Naive B cell (primary cell): ENCODE data around the gene SLC7A11. TPM values are rescaled to one million over a fixed set of nuclear protein-coding genes. Genes with fewer than 3 reads are reported as not detected.
A peak's percentile ranks its signal among the peaks of the same experiment; 100 is the strongest.
"Not testable (repeated sequence)": the region's sequence is repeated elsewhere in the genome, so short reads cannot be mapped to it uniquely, and the experiment has no call there.

Experiments
- ATAC-seq, 2 donors: fragments of 150-1000 bp; cut with Tn5 transposase; 2 replicates each; pipeline ENCODE4 v1.10.0; 2021; ENCODE audit warnings: low read depth in 2 of 2, mild to moderate bottlenecking in 2 of 2, moderate library complexity in 2 of 2
- DNase-seq: peaks from one replicate; pipeline ENCODE4 v3.0.0; 2022
- H3K27ac Mint-ChIP-seq, 6 donors: one replicate each; pipeline ENCODE4 v1.8.0; 2020 to 2022; ENCODE audit warnings: mild to moderate bottlenecking in 6 of 6, mixed read lengths in 6 of 6, moderate library complexity in 5 of 6, inconsistent platforms in 2 of 6
- H3K27me3 Mint-ChIP-seq, 3 donors: one replicate each; pipeline ENCODE4 v1.8.0; 2021 to 2022; ENCODE audit warnings: mixed read lengths in 3 of 3, mild to moderate bottlenecking in 1 of 3
- H3K36me3 Mint-ChIP-seq, 2 donors: one replicate each; pipeline ENCODE4 v1.8.0; 2020 to 2022; ENCODE audit warnings: mixed read lengths in 2 of 2, inconsistent platforms in 1 of 2, mild to moderate bottlenecking in 1 of 2
- H3K4me1 Mint-ChIP-seq, 3 donors: one replicate each; pipeline ENCODE4 v1.8.0; 2020 to 2022; ENCODE audit warnings: mixed read lengths in 3 of 3, inconsistent platforms in 1 of 3, mild to moderate bottlenecking in 1 of 3, moderate library complexity in 1 of 3
- H3K4me3 Mint-ChIP-seq, 8 donors: one replicate each; pipeline ENCODE4 v1.8.0; 2020 to 2022; ENCODE audit warnings: mild to moderate bottlenecking in 8 of 8, mixed read lengths in 8 of 8, moderate library complexity in 8 of 8, inconsistent platforms in 2 of 8
- H3K9me3 Mint-ChIP-seq, 7 donors: one replicate each; pipeline ENCODE4 v1.8.0; 2020 to 2022; ENCODE audit warnings: mixed read lengths in 7 of 7, mild to moderate bottlenecking in 5 of 7, inconsistent platforms in 2 of 7, moderate library complexity in 1 of 7
- polyA plus RNA-seq, 6 donors: library from polyadenylated mRNA; unstranded; fragments of 300-500 nt; fragmentation: Illumina TruSeq; gene quantifications; one replicate each; pipeline ENCODE4 v1.2.3, GENCODE V29; 2021; ENCODE audit warnings: low read depth in 6 of 6

Gene SLC7A11
- polyA plus RNA-seq, 6 donors from 2014 or later = not detected

GRCh38 chr4:138222046-138222445 is 20.1 kb downstream of the SLC7A11 start:
- Mint-ChIP-seq H3K9me3 (no peaks in the 10 kb centered on the region), H3K27me3 (peaks cover 0 to 3% (median 0%) of the 10 kb centered on the region in 3 donors), H3K27ac (no peak overlapping the region)

GRCh38 chr4:138218976-138219375 is 23.2 kb downstream of the SLC7A11 start:
- no peak for DNase-seq
- Mint-ChIP-seq H3K36me3 (no peaks in the 10 kb centered on the region), H3K4me3 (no peak overlapping the region), H3K4me1 (no peaks in the 10 kb centered on the region), H3K27ac (no peak overlapping the region), H3K27me3 (peaks cover 0 to 4% (median 0%) of the 10 kb centered on the region in 3 donors), H3K9me3 (no peaks in the 10 kb centered on the region)
- no peak for ATAC-seq

More at GRCh38 chr4:138222046-138222445, 20.1 kb downstream of the SLC7A11 start:
- Mint-ChIP-seq H3K4me1 (no peaks in the 10 kb centered on the region), H3K36me3 (no peaks in the 10 kb centered on the region), H3K4me3 (no peak overlapping the region)
- ATAC-seq = no peak
- DNase-seq = no peak

GRCh38 chr4:138217567-138217966 is 24.6 kb downstream of the SLC7A11 start:
- H3K4me1 Mint-ChIP-seq = no peaks in the 10 kb centered on the region
- H3K36me3 Mint-ChIP-seq = no peaks in the 10 kb centered on the region
- no peak overlapping the region for H3K4me3 Mint-ChIP-seq
- no peak for ATAC-seq
- peaks cover 0 to 4% (median 0%) of the 10 kb centered on the region in 3 donors for H3K27me3 Mint-ChIP-seq
- no peak overlapping the region for H3K27ac Mint-ChIP-seq
- no peaks in the 10 kb centered on the region for H3K9me3 Mint-ChIP-seq
- DNase-seq = no peak

GRCh38 chr4:138216272-138216867 is 25.8 kb downstream of the SLC7A11 start:
- DNase-seq = no peak
- Mint-ChIP-seq H3K4me1 (no peaks in the 10 kb centered on the region), H3K27ac (no peak overlapping the region), H3K27me3 (peaks cover 0 to 8% (median 0%) of the 10 kb centered on the region in 3 donors), H3K4me3 (no peak overlapping the region), H3K9me3 (no peaks in the 10 kb centered on the region), H3K36me3 (no peaks in the 10 kb centered on the region)
- no peak for ATAC-seq

GRCh38 chr4:138210576-138210975 is 31.6 kb downstream of the SLC7A11 start:
- not testable (repeated sequence) for ATAC-seq, H3K27ac Mint-ChIP-seq, H3K27me3 Mint-ChIP-seq, DNase-seq, H3K36me3 Mint-ChIP-seq, H3K4me1 Mint-ChIP-seq, H3K4me3 Mint-ChIP-seq, H3K9me3 Mint-ChIP-seq

- ATAC-seq (no peak), DNase-seq (no peak)
- no peaks in the 10 kb centered on the region for H3K4me1 Mint-ChIP-seq
- no peak overlapping the region for H3K27ac Mint-ChIP-seq
- peaks cover 1 to 8% (median 5%) of the 10 kb centered on the region in 3 donors for H3K27me3 Mint-ChIP-seq
- H3K9me3 Mint-ChIP-seq = peaks cover 0 to 3% (median 0%) of the 10 kb centered on the region in 7 donors
- no peaks in the 10 kb centered on the region for H3K36me3 Mint-ChIP-seq
- H3K4me3 Mint-ChIP-seq = no peak overlapping the region
Observed at GRCh38 chr4:138209094-138209493, 33.1 kb downstream of the SLC7A11 start.

GRCh38 chr4:138205531-138206233 is 36.5 kb downstream of the SLC7A11 start:
- Mint-ChIP-seq H3K27me3 (peaks cover 0 to 15% (median 11%) of the 10 kb centered on the region in 3 donors), H3K9me3 (peaks cover 0 to 3% (median 0%) of the 10 kb centered on the region in 7 donors), H3K27ac (no peak overlapping the region), H3K4me1 (no peaks in the 10 kb centered on the region), H3K4me3 (no peak overlapping the region), H3K36me3 (no peaks in the 10 kb centered on the region)
- no peak for DNase-seq
- no peak for ATAC-seq

- Mint-ChIP-seq H3K27me3 (peaks cover 0 to 18% (median 13%) of the 10 kb centered on the region in 3 donors), H3K4me1 (peaks cover 0 to under 1% (median 0%) of the 10 kb centered on the region in 3 donors), H3K9me3 (peaks cover 0 to 3% (median 0%) of the 10 kb centered on the region in 7 donors), H3K27ac (no peak overlapping the region), H3K4me3 (no peak overlapping the region), H3K36me3 (no peaks in the 10 kb centered on the region)
- no peak for ATAC-seq
- no peak for DNase-seq
Observed at GRCh38 chr4:138204507-138204906, 37.6 kb downstream of the SLC7A11 start.

GRCh38 chr4:138202686-138203085 is 39.5 kb downstream of the SLC7A11 start:
- Mint-ChIP-seq H3K27me3 (peaks cover 4 to 22% (median 13%) of the 10 kb centered on the region in 3 donors), H3K27ac (no peak overlapping the region), H3K4me3 (no peak overlapping the region), H3K4me1 (peaks cover 0 to 8% (median 8%) of the 10 kb centered on the region in 3 donors), H3K9me3 (peaks cover 0 to 3% (median 0%) of the 10 kb centered on the region in 7 donors), H3K36me3 (no peaks in the 10 kb centered on the region)
- no peak for DNase-seq
- ATAC-seq = no peak

GRCh38 chr4:138200236-138200590 is 41.9 kb downstream of the SLC7A11 start:
- Mint-ChIP-seq H3K36me3 (no peaks in the 10 kb centered on the region), H3K27ac (no peak overlapping the region), H3K4me1 (peaks cover 0 to 8% (median 8%) of the 10 kb centered on the region in 3 donors), H3K9me3 (no peaks in the 10 kb centered on the region), H3K27me3 (peaks cover 11 to 30% (median 26%) of the 10 kb centered on the region in 3 donors), H3K4me3 (no peak overlapping the region)
- DNase-seq (no peak), ATAC-seq (no peak)

GRCh38 chr4:138199568-138200235 is 42.4 kb downstream of the SLC7A11 start:
- ATAC-seq = no peak
- Mint-ChIP-seq H3K36me3 (no peaks in the 10 kb centered on the region), H3K4me1 (peaks cover 0 to 8% (median 8%) of the 10 kb centered on the region in 3 donors), H3K27ac (peak overlapping the region in 1 of 6 donors; percentile 2), H3K4me3 (no peak overlapping the region), H3K27me3 (peaks cover 16 to 35% (median 29%) of the 10 kb centered on the region in 3 donors), H3K9me3 (no peaks in the 10 kb centered on the region)
- DNase-seq = no peak

GRCh38 chr4:138196153-138196552 is 46.0 kb downstream of the SLC7A11 start:
- Mint-ChIP-seq H3K9me3 (no peaks in the 10 kb centered on the region), H3K4me3 (peak overlapping the region in 2 of 8 donors; percentile 22 to 79), H3K4me1 (peaks cover 3 to 12% (median 10%) of the 10 kb centered on the region in 3 donors), H3K36me3 (no peaks in the 10 kb centered on the region), H3K27ac (no peak overlapping the region), H3K27me3 (peaks cover 23 to 28% (median 27%) of the 10 kb centered on the region in 3 donors)
- DNase-seq = no peak
- no peak for ATAC-seq

GRCh38 chr4:138193963-138194362 is 48.2 kb downstream of the SLC7A11 start:
- Mint-ChIP-seq H3K4me1 (peaks cover 16 to 29% (median 16%) of the 10 kb centered on the region in 3 donors), H3K27me3 (peaks cover 21 to 23% (median 22%) of the 10 kb centered on the region in 3 donors), H3K36me3 (no peaks in the 10 kb centered on the region), H3K27ac (peak overlapping the region in 1 of 6 donors; percentile 0), H3K4me3 (no peak overlapping the region), H3K9me3 (no peaks in the 10 kb centered on the region)
- ATAC-seq (no peak), DNase-seq (no peak)
